DLD1 (cell line): ENCODE data around the gene RBAK.
"Not testable (repeated sequence)": the region's sequence is repeated elsewhere in the genome, so short reads cannot be mapped to it uniquely, and the experiment has no call there.

Experiments used
- in situ Hi-C: cut with HindIII; loops from 2 replicates; pipeline ENCODE4 v1.10.0; 2017; ENCODE audit warnings: low sequenced_read_pairs

The RBAK gene

GRCh38 chr7:5045558-5046396 is at the start of gene RBAK:
Gene RBAK (plus strand): TSS chr7:5045860. CDS start chr7:5048077, 2,217 bp downstream.
- in situ Hi-C loops: no loop called here

GRCh38 chr7:4996696-4997222 is 48.9 kb upstream of the RBAK start:
- in situ Hi-C loops: no loop called here

- in situ Hi-C loops: no loop called here
Observed at GRCh38 chr7:4998244-4998643, 47.4 kb upstream of the RBAK start.

- in situ Hi-C loops: no loop called here
Observed at GRCh38 chr7:4998910-4999309, 46.8 kb upstream of the RBAK start.

- in situ Hi-C loops: no loop called here
Observed at GRCh38 chr7:4999369-4999950, 46.2 kb upstream of the RBAK start.

- in situ Hi-C loops: no loop called here
Observed at GRCh38 chr7:5001003-5001402, 44.7 kb upstream of the RBAK start.

GRCh38 chr7:5001911-5002310 is 43.7 kb upstream of the RBAK start:
- in situ Hi-C loops: no loop called here

- in situ Hi-C loops: no loop called here
Observed at GRCh38 chr7:5005066-5005465, 40.6 kb upstream of the RBAK start.

- in situ Hi-C loops: no loop called here
Observed at GRCh38 chr7:5012985-5013384, 32.7 kb upstream of the RBAK start.

GRCh38 chr7:5015936-5016335 is 29.7 kb upstream of the RBAK start:
- in situ Hi-C loops: not testable (repeated sequence)

- in situ Hi-C loops: not testable (repeated sequence)
Observed at GRCh38 chr7:5017626-5018025, 28.0 kb upstream of the RBAK start.

- in situ Hi-C loops: no loop called here
Observed at GRCh38 chr7:5020098-5020497, 25.6 kb upstream of the RBAK start.

GRCh38 chr7:5020976-5021550 is 24.6 kb upstream of the RBAK start:
- in situ Hi-C loops: not testable (repeated sequence)

GRCh38 chr7:5023626-5024025 is 22.0 kb upstream of the RBAK start:
- in situ Hi-C loops: not testable (repeated sequence)

- in situ Hi-C loops: not testable (repeated sequence)
Observed at GRCh38 chr7:5027796-5028410, 17.8 kb upstream of the RBAK start.

- in situ Hi-C loops: not testable (repeated sequence)
Observed at GRCh38 chr7:5033186-5033585, 12.5 kb upstream of the RBAK start.

GRCh38 chr7:5035276-5035675 is 10.4 kb upstream of the RBAK start:
- in situ Hi-C loops: no loop called here

GRCh38 chr7:5036446-5036845 is 9.2 kb upstream of the RBAK start:
- in situ Hi-C loops: no loop called here

- in situ Hi-C loops: no loop called here
Observed at GRCh38 chr7:5041047-5041446, 4.6 kb upstream of the RBAK start.

GRCh38 chr7:5043661-5044060 is 2.0 kb upstream of the RBAK start:
- in situ Hi-C loops: no loop called here

- in situ Hi-C loops: not testable (repeated sequence)
Observed at GRCh38 chr7:5046397-5046732, 705 bp downstream of the RBAK start.

- in situ Hi-C loops: not testable (repeated sequence)
Observed at GRCh38 chr7:5047127-5047526, 1.5 kb downstream of the RBAK start.
